Ovary (tissue), 9 donors: ENCODE results near the gene CFAP299. TPM values are rescaled to one million over a fixed set of nuclear protein-coding genes. Genes with fewer than 3 reads are reported as not detected.

ENCODE experiments used
- DNase-seq, 5 donors: peaks; one replicate each; pipeline ENCODE4 v3.0.0-alpha.2; 2019 to 2020
- H3K27ac ChIP-seq, 2 donors: fragments of 200-600 bp; one replicate each; pipeline versions ENCODE4 v1.5.1 to v1.8.0; 2019 to 2022
- H3K27me3 ChIP-seq: fragments of 200-600 bp; one replicate; pipeline ENCODE4 v1.8.0; 2022
- H3K36me3 ChIP-seq: fragments of 200-600 bp; sonication (generic); one replicate; pipeline ENCODE4 v1.5.1; 2019
- H3K4me1 ChIP-seq: one replicate; pipeline ENCODE4 v1.8.1; 2013; ENCODE audit warnings: mild to moderate bottlenecking, moderate library complexity; ENCODE audit not compliant: insufficient read depth
- H3K4me3 ChIP-seq: fragments of 200-600 bp; sonication (generic); one replicate; pipeline ENCODE4 v1.5.1; 2017
- H3K9me3 ChIP-seq, 2 donors: fragments of 200-600 bp in 1 of 2; sonication (generic) in 1 of 2; one replicate each; pipeline versions ENCODE4 v1.5.1 to v1.8.1; 2013 to 2019; ENCODE audit warnings: mild to moderate bottlenecking in 1 of 2, moderate library complexity in 1 of 2
- EP300 ChIP-seq: sonication (generic); formaldehyde crosslinking; IDR thresholded peaks from one replicate; pipeline ENCODE4 v1.6.1; 2017; ENCODE audit warnings: antibody characterized with exemption
- POLR2A ChIP-seq: fragments of 450-650 bp; IDR thresholded peaks from one replicate; pipeline ENCODE4 v1.6.1; 2017; ENCODE audit warnings: antibody characterized with exemption, mild to moderate bottlenecking, moderate library complexity
- WGBS, 3 donors: extraction: QIAGEN DNeasy Blood & Tissue Kit in 1 of 3; methylation state at CpG; one replicate each; pipeline versions ENCODE4 v1.1.5 to v1.1.7; 2013 to 2017; 5-methylcytosine and 5-hydroxymethylcytosine counted together
- intact Hi-C, 4 donors: fragments of 100-400 bp; cut with DNase I; formaldehyde crosslinking; loops; one replicate each; pipeline versions ENCODE4 v1.11.0 to v1.15.1; 2022 to 2023
- polyA plus RNA-seq, 2 donors: library from polyadenylated mRNA; stranded (reverse); fragments of 200-250 nt in 1 of 2; fragments of 350-450 nt in 1 of 2; fragmentation: Illumina TruSeq in 1 of 2; extraction: RNeasy Lipid Tissue Mini Kit (QIAGEN cat#74804) in 1 of 2; gene quantifications; one replicate each; pipeline ENCODE4 v1.2.3, GENCODE V29; 2013 to 2014
- total RNA-seq, 7 donors: library from RNA; depleted of rRNA in 2 of 7; stranded (reverse); fragments of >200 nt in 2 of 7; fragmentation: NEBNext Ultra II Directional in 3 of 7; extraction: Animal tissue kit (Norgen Biotek cat#: 25700) in 3 of 7; gene quantifications; one replicate each; pipeline versions ENCODE4 v1.1.0 to v1.2.4, GENCODE V29; 2016 to 2023
- TF ChIP-seq, protein P1 (sequence below), 3 donors: fragments of 450-650 bp in 2 of 3; fragments of 200-600 bp in 1 of 3; IDR thresholded peaks; one replicate each; pipeline versions ENCODE4 v1.5.1 to v1.8.0; 2016 to 2022; ENCODE audit warnings: antibody characterized with exemption in 3 of 3, mild to moderate bottlenecking in 1 of 3
- donor health status: DM: no; HTN: no; CAD: no; lungs with moderate emphysema.
- donor health status: DM: no; HTN: no; CAD: no.
- donor health status: Bipolar disorder and iron deficiency.
- donor health status: DM: yes; HTN: yes; CAD: no.
- donor health status: DM: no; HTN: no; CAD: no.
- donor health status: DM: yes; HTN: yes; CAD: no.

CFAP299 gene
- total and polyA plus RNA-seq, 9 donors: 0.32 to 17.0 (median 0.97) TPM; not detected in 2

DNA sequence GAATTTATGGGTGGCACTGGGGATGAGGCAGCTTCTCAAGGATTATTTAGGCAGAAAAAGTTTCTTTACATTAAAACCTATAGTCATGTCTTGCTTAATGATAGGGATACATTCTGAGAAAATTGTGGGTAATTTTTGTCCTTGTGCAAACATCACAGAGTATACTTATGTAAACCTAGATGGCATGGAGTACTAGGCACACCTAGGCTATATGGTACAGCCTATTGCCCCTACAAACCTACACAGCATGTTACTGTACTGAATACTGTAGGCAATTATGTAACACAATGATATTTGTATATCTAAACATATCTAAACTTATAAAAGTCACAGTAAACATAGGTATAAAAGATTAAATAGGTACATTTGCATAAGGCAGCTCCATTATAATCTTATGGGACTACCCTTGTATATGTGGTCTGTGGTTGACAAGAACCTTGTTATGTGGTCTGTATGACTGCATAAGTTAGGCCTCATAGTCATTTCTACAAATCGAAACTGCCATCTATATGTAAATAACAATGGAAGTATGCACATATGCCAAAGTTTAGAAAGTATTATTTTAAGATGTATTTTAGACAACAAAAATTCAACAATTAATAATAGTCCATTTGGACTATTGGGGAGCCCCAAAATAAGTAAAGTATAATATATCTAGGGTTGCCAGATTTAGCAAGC lies 87.3 kb downstream of the CFAP299 start:
- DNase-seq: no peak
- H3K27ac ChIP-seq: no peak overlapping the region
- no peak overlapping the region for H3K4me3 ChIP-seq
- TF ChIP-seq EP300 (no peak), POLR2A (no peak)
- TF ChIP-seq, protein P1, sequence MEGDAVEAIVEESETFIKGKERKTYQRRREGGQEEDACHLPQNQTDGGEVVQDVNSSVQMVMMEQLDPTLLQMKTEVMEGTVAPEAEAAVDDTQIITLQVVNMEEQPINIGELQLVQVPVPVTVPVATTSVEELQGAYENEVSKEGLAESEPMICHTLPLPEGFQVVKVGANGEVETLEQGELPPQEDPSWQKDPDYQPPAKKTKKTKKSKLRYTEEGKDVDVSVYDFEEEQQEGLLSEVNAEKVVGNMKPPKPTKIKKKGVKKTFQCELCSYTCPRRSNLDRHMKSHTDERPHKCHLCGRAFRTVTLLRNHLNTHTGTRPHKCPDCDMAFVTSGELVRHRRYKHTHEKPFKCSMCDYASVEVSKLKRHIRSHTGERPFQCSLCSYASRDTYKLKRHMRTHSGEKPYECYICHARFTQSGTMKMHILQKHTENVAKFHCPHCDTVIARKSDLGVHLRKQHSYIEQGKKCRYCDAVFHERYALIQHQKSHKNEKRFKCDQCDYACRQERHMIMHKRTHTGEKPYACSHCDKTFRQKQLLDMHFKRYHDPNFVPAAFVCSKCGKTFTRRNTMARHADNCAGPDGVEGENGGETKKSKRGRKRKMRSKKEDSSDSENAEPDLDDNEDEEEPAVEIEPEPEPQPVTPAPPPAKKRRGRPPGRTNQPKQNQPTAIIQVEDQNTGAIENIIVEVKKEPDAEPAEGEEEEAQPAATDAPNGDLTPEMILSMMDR (IDR thresholded peaks at IDR 0.05): no peak
- no peaks in the 10 kb centered on the region for H3K9me3 ChIP-seq
- no peaks in the 10 kb centered on the region for H3K4me1 ChIP-seq
- H3K27me3 ChIP-seq: no peaks in the 10 kb centered on the region
- intact Hi-C loops: no loop called here
- WGBS, 3 donors: 96% methylated on average over 1 of the region's 1 CpG
- no peaks in the 10 kb centered on the region for H3K36me3 ChIP-seq

DNA sequence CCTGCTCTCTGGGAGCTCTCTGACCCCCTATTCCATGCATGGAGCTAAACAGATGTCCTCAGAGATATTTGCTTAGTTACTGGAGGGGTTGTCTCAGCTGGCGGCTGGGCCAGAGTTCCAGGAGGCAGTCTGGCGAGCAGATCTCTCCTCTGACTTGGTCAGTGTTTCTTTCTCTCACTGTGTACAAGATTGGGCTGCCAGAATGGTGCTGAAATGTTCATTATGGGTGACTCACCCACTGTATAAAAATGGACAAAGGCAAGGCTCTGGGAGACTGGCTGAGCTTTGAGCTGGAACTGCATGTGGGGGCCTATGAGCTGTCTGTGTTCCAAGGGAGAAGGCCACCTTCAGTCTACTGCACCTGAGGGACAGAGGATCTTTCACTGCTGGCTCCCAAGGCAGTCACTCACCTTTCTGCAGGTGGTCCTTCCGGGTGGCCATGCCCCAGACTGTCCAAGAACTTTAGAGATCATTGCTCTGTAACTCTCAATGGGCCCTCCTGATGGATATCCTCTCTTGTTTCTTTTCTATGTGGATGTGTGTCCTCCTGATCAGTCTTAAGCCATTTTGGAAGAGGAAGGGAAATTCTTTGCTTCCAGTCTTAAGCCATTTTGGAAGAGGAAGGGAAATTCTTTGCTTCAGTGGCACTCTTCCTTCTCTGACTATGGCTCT lies 88.2 kb downstream of the CFAP299 start:
- Histone ChIP-seq H3K36me3 (no peaks in the 10 kb centered on the region), H3K4me3 (no peak overlapping the region), H3K27ac (no peak overlapping the region), H3K4me1 (no peaks in the 10 kb centered on the region), H3K27me3 (no peaks in the 10 kb centered on the region), H3K9me3 (no peaks in the 10 kb centered on the region)
- DNase-seq: no peak
- 84 to 97% (median 95%) methylated on average over 3 of the region's 3 CpGs for WGBS, 3 donors
- intact Hi-C loops: no loop called here
- TF ChIP-seq EP300: no peak
- no peak for TF ChIP-seq POLR2A
- TF ChIP-seq, protein P1 (IDR thresholded peaks at IDR 0.05): no peak

DNA sequence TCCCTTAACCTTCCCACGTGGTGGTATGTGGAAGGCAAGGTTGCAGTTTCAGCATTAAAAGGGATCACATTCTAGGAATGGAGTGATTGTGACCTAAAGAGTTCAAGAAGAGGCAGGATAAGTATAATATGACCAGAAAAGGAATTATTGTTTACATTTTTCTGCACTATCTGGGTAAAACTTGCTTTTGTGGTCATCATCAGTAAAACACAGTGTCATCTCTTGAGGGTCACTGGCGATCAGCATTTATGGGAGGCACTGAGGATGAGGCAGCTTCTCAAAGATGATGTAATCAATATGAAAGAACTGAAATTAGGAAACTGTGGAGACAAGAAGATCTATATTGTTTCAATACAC lies 88.7 kb downstream of the CFAP299 start:
- no peak overlapping the region for H3K4me3 ChIP-seq
- no peaks in the 10 kb centered on the region for H3K27me3 ChIP-seq
- no peaks in the 10 kb centered on the region for H3K4me1 ChIP-seq
- intact Hi-C loops: no loop called here
- no peak overlapping the region for H3K27ac ChIP-seq
- H3K9me3 ChIP-seq: no peaks in the 10 kb centered on the region
- no peak for DNase-seq
- no peak for TF ChIP-seq POLR2A
- TF ChIP-seq, protein P1 (IDR thresholded peaks at IDR 0.05): no peak
- no peak for TF ChIP-seq EP300
- no peaks in the 10 kb centered on the region for H3K36me3 ChIP-seq
- whole genome bisulfite sequencing, 3 donors: 79 to 85% (median 80%) methylated on average over 2 of the region's 2 CpGs

DNA sequence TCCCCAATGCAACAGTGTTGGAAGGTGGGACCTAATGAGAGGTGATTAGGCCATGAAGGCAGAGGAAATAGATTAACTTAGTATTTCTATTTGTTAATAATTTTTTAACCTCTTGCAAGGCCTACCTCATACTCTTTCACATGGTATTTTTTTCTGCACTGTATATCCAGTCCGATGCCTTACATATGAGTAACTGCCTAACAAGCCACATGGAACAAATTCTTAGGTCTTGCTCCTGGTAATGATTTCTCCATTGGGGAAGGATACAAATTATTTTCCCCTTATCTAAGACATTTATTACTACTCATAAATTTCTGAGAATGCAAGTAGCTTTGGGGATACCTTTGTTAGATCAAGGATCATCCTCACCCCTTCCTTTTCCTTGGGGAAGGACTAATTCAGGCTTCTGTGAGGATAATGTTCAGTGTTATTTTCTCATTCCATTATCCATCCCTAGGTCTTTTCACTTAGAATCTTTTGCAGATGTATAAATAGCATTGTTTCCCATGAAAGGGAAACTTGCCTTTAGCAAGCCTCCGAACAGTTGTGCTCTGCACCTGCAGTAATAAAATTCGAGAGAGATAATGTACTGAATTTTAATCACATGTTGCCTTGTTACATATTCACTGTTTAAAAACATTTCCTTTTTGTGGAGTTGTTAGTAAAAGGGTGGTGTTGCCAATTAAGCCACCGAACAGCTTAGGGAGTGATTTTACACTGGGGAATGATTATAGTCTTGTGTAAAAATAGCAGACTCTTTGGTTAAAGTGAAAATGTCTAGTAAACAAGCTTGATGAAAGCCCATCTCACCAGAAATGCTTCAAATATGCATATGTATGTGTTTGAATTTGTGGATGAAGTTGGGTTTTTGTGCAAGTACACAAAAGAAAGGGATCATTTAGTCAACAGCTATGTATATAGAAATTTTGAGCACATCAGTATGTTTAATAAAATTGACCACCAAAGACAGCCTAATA lies 89.9 kb downstream of the CFAP299 start:
- Histone ChIP-seq H3K4me1 (no peaks in the 10 kb centered on the region), H3K27me3 (no peaks in the 10 kb centered on the region), H3K27ac (no peak overlapping the region), H3K4me3 (no peak overlapping the region), H3K36me3 (no peaks in the 10 kb centered on the region), H3K9me3 (no peaks in the 10 kb centered on the region)
- DNase-seq: no peak
- 36 to 38% (median 37%) methylated on average over 4 of the region's 4 CpGs for WGBS, 3 donors
- TF ChIP-seq, protein P1 (IDR thresholded peaks at IDR 0.05): no peak
- no peak for TF ChIP-seq EP300
- no peak for TF ChIP-seq POLR2A
- intact Hi-C loops: no loop called here
